WTC11 (cell line): Measurements from ENCODE around the gene PTPRG. TPM values are rescaled to one million over a fixed set of nuclear protein-coding genes. Genes with fewer than 3 reads are reported as not detected.

Experiments used
- CREB1 ChIP-seq: sonication (generic); formaldehyde crosslinking; IDR thresholded peaks from 2 replicates; pipeline ENCODE4 v1.8.0; 2023; ENCODE audit warnings: mild to moderate bottlenecking, missing genetic modification reagents
- IRF2 ChIP-seq: sonication (generic); formaldehyde crosslinking; IDR thresholded peaks from 2 replicates; pipeline ENCODE4 v1.8.0; 2022; ENCODE audit warnings: low read depth, missing genetic modification reagents, borderline replicate concordance
- JAZF1 ChIP-seq: fragments of 250-450 bp; sonication (Bioruptor Pico); IDR thresholded peaks from 2 replicates; pipeline ENCODE4 v1.9.0; 2021; ENCODE audit warnings: moderate library complexity, mild to moderate bottlenecking, inconsistent platforms
- KAT7 ChIP-seq: sonication (generic); formaldehyde crosslinking; IDR thresholded peaks from 2 replicates; pipeline ENCODE4 v1.8.1; 2023; ENCODE audit warnings: missing genetic modification reagents, mild to moderate bottlenecking, borderline replicate concordance
- MAX ChIP-seq: sonication (generic); formaldehyde crosslinking; IDR thresholded peaks from 2 replicates; pipeline ENCODE4 v1.8.0; 2022; ENCODE audit warnings: mild to moderate bottlenecking, missing genetic modification reagents
- MLX ChIP-seq: sonication (generic); formaldehyde crosslinking; IDR thresholded peaks from 2 replicates; pipeline ENCODE4 v1.8.1; 2023; ENCODE audit warnings: mild to moderate bottlenecking, missing genetic modification reagents, moderate library complexity
- MXD4 ChIP-seq: fragments of 250-450 bp; sonication (Bioruptor Pico); IDR thresholded peaks from 2 replicates; pipeline ENCODE4 v1.8.0; 2021; ENCODE audit warnings: mild to moderate bottlenecking, moderate library complexity, borderline replicate concordance
- NFATC4 ChIP-seq: fragments of 250-450 bp; sonication (Bioruptor Pico); IDR thresholded peaks from 2 replicates; pipeline ENCODE4 v1.9.0; 2021; ENCODE audit warnings: mild to moderate bottlenecking
- NFE2L1 ChIP-seq: sonication (generic); formaldehyde crosslinking; IDR thresholded peaks from 2 replicates; pipeline ENCODE4 v1.8.1; 2023; ENCODE audit warnings: missing genetic modification reagents
- SOX15 ChIP-seq: fragments of 250-450 bp; sonication (Bioruptor Pico); IDR thresholded peaks from 2 replicates; pipeline ENCODE4 v1.9.0; 2021; ENCODE audit warnings: mild to moderate bottlenecking
- STAT6 ChIP-seq: sonication (generic); formaldehyde crosslinking; conservative IDR thresholded peaks from 2 replicates; pipeline ENCODE4 v1.8.1; 2023; ENCODE audit warnings: mild to moderate bottlenecking, low read depth, missing genetic modification reagents, moderate library complexity
- TEAD1 ChIP-seq: sonication (generic); formaldehyde crosslinking; IDR thresholded peaks from 2 replicates; pipeline ENCODE4 v1.8.0; 2022; ENCODE audit warnings: mild to moderate bottlenecking, missing genetic modification reagents
- TP53 ChIP-seq: sonication (generic); formaldehyde crosslinking; IDR thresholded peaks from 2 replicates; pipeline ENCODE4 v1.8.1; 2023; ENCODE audit warnings: mild to moderate bottlenecking, missing genetic modification reagents
- ZBTB21 ChIP-seq: sonication (generic); formaldehyde crosslinking; IDR thresholded peaks from 2 replicates; pipeline ENCODE4 v1.8.1; 2023; ENCODE audit warnings: mild to moderate bottlenecking, missing genetic modification reagents, borderline replicate concordance
- ZNF121 ChIP-seq: sonication (generic); formaldehyde crosslinking; IDR thresholded peaks from 2 replicates; pipeline ENCODE4 v1.8.0; 2023; ENCODE audit warnings: missing genetic modification reagents
- ZNF219 ChIP-seq: sonication (generic); formaldehyde crosslinking; IDR thresholded peaks from 2 replicates; pipeline ENCODE4 v1.8.0; 2023; ENCODE audit warnings: missing genetic modification reagents, mild to moderate bottlenecking, borderline replicate concordance
- ZNF263 ChIP-seq: sonication (generic); formaldehyde crosslinking; IDR thresholded peaks from 2 replicates; pipeline ENCODE4 v1.8.1; 2022; ENCODE audit warnings: low read depth, mild to moderate bottlenecking, moderate library complexity, missing genetic modification reagents
- ZNF532 ChIP-seq: fragments of 250-450 bp; sonication (Bioruptor Pico); IDR thresholded peaks from 2 replicates; pipeline ENCODE4 v1.9.0; 2021; ENCODE audit warnings: mild to moderate bottlenecking, borderline replicate concordance
- ZSCAN18 ChIP-seq: fragments of 250-450 bp; sonication (Bioruptor Pico); IDR thresholded peaks from 2 replicates; pipeline ENCODE4 v2.1.2; 2022; ENCODE audit warnings: mild to moderate bottlenecking, moderate library complexity
- total RNA-seq: library from RNA; stranded (reverse); gene quantifications from 3 replicates; pipeline ENCODE4 v1.2.3, GENCODE V29; 2021
- TF ChIP-seq, protein P1 (sequence below): sonication (generic); formaldehyde crosslinking; IDR thresholded peaks from 2 replicates; pipeline ENCODE4 v1.8.0; 2022; ENCODE audit warnings: mild to moderate bottlenecking, missing genetic modification reagents
- TF ChIP-seq, protein P2 (sequence below): fragments of 250-450 bp; sonication (Bioruptor Pico); IDR thresholded peaks from 2 replicates; pipeline ENCODE4 v1.9.0; 2021; ENCODE audit warnings: mild to moderate bottlenecking
- TF ChIP-seq, protein P3 (sequence below): sonication (generic); formaldehyde crosslinking; IDR thresholded peaks from 2 replicates; pipeline ENCODE4 v1.8.0; 2022; ENCODE audit warnings: missing genetic modification reagents
- TF ChIP-seq, protein P4 (sequence below): sonication (generic); formaldehyde crosslinking; IDR thresholded peaks from 2 replicates; pipeline ENCODE4 v1.8.1; 2022; ENCODE audit warnings: low read depth, missing genetic modification reagents, borderline replicate concordance

PTPRG gene
- total RNA-seq, 1 experiment from 2014 or later = 106 TPM

GRCh38 chr3:61688307-61688984 is 127.1 kb downstream of the PTPRG start (continued):
- TF ChIP-seq STAT6 (CRISPR knock-in tag) (no peak), ZBTB21 (no peak), MAX (no peak), TEAD1 (CRISPR knock-in tag) (peak; percentile 77), MLX (no peak), ZNF532 (CRISPR knock-in tag) (no peak), ZNF263 (no peak), IRF2 (CRISPR knock-in tag) (no peak), NFATC4 (no peak), MXD4 (CRISPR knock-in tag) (no peak), TP53 (no peak), NFE2L1 (CRISPR knock-in tag) (0 out of 2 replicates have a peak, but pooled peaks have one; percentile 20), KAT7 (no peak), ZSCAN18 (CRISPR knock-in tag) (no peak), JAZF1 (CRISPR knock-in tag) (no peak), SOX15 (CRISPR knock-in tag) (no peak), ZNF219 (CRISPR knock-in tag) (no peak), ZNF121 (no peak), CREB1 (no peak)
- TF ChIP-seq, protein P1, sequence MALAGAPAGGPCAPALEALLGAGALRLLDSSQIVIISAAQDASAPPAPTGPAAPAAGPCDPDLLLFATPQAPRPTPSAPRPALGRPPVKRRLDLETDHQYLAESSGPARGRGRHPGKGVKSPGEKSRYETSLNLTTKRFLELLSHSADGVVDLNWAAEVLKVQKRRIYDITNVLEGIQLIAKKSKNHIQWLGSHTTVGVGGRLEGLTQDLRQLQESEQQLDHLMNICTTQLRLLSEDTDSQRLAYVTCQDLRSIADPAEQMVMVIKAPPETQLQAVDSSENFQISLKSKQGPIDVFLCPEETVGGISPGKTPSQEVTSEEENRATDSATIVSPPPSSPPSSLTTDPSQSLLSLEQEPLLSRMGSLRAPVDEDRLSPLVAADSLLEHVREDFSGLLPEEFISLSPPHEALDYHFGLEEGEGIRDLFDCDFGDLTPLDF (CRISPR knock-in tag) = no peak
- TF ChIP-seq, protein P2, sequence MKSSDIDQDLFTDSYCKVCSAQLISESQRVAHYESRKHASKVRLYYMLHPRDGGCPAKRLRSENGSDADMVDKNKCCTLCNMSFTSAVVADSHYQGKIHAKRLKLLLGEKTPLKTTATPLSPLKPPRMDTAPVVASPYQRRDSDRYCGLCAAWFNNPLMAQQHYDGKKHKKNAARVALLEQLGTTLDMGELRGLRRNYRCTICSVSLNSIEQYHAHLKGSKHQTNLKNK = no peak
- TF ChIP-seq, protein P3, sequence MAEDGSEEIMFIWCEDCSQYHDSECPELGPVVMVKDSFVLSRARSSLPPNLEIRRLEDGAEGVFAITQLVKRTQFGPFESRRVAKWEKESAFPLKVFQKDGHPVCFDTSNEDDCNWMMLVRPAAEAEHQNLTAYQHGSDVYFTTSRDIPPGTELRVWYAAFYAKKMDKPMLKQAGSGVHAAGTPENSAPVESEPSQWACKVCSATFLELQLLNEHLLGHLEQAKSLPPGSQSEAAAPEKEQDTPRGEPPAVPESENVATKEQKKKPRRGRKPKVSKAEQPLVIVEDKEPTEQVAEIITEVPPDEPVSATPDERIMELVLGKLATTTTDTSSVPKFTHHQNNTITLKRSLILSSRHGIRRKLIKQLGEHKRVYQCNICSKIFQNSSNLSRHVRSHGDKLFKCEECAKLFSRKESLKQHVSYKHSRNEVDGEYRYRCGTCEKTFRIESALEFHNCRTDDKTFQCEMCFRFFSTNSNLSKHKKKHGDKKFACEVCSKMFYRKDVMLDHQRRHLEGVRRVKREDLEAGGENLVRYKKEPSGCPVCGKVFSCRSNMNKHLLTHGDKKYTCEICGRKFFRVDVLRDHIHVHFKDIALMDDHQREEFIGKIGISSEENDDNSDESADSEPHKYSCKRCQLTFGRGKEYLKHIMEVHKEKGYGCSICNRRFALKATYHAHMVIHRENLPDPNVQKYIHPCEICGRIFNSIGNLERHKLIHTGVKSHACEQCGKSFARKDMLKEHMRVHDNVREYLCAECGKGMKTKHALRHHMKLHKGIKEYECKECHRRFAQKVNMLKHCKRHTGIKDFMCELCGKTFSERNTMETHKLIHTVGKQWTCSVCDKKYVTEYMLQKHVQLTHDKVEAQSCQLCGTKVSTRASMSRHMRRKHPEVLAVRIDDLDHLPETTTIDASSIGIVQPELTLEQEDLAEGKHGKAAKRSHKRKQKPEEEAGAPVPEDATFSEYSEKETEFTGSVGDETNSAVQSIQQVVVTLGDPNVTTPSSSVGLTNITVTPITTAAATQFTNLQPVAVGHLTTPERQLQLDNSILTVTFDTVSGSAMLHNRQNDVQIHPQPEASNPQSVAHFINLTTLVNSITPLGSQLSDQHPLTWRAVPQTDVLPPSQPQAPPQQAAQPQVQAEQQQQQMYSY (CRISPR knock-in tag) = no peak
- TF ChIP-seq, protein P4, sequence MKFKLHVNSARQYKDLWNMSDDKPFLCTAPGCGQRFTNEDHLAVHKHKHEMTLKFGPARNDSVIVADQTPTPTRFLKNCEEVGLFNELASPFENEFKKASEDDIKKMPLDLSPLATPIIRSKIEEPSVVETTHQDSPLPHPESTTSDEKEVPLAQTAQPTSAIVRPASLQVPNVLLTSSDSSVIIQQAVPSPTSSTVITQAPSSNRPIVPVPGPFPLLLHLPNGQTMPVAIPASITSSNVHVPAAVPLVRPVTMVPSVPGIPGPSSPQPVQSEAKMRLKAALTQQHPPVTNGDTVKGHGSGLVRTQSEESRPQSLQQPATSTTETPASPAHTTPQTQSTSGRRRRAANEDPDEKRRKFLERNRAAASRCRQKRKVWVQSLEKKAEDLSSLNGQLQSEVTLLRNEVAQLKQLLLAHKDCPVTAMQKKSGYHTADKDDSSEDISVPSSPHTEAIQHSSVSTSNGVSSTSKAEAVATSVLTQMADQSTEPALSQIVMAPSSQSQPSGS (CRISPR knock-in tag) = no peak
